Stimulated activated naive CD4-positive, alpha-beta T cell treated with Interleukin-2 at 50 U/mL for 16 hours (primary cell): ENCODE results near the gene CCDC167.

ENCODE experiments used
- DNase-seq: peaks from one replicate; lab custom pipeline; 2025; lab: John Stamatoyannopoulos, UW

CCDC167 gene

GRCh38 chr6:37489697-37490336 is 9.9 kb downstream of the CCDC167 start:
- DNase-seq: no peak

GRCh38 chr6:37488476-37488875 is 11.2 kb downstream of the CCDC167 start:
- peak; percentile 12 for DNase-seq

- DNase-seq: no peak
Measured at GRCh38 chr6:37487591-37488380, 11.9 kb downstream of the CCDC167 start.

DNA sequence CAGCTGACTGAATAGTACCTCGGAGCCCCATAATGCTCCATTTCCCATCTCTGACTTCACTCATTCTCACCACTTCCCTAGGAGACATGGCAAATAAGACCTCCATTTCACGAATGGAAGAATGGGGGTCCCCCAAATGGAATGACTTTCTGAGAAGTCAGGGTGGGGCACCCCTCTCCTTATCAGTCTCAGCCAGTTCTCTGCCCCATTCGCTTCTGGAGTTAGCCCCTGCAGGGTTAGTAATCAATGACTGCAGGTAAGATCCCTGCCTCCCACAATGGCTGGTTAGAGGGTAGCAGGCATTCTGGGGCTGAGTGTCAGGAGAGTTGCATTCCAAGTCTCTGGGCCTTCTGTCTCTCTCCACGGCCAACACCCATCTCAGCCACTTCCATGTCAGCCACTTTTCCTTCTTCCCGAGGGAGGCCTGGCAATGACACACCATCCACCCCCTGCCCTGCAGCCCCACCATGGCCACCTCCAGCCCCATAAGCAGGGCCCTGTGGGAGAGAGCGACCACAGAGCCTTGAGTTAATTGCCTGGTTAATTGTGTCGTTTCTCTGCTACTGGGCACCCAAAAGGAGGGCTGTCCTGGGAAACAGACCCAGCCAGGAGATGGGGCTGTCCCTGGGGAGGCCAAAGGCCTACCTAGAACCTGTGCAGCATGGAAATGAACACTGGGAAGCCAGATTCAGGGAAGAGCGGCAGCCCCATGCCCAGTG is 13.4 kb downstream of the CCDC167 start:
- DNase-seq: no peak

DNA sequence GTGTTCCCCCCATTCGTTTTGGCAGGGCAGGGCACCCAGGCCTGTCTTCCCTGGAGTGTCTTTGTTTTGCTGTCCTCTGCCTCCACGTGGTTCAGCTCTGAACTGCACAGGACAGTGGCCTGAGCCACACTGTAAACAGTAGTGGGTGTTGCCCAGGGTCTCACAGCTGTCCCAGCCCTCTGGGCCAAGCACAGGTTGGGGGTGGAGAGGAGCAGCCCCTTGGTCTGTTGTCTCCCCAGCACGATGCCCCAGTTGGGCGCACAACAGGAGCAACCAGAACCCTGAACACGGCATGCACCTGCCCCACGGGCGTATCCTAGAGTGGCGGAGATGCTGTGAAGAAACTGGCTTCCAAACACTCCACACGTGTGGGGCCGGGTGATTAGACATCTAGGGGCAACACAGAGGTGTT is 14.4 kb downstream of the CCDC167 start:
- no peak for DNase-seq

- no peak for DNase-seq
Measured at GRCh38 chr6:37484786-37485170, 14.9 kb downstream of the CCDC167 start.

DNA sequence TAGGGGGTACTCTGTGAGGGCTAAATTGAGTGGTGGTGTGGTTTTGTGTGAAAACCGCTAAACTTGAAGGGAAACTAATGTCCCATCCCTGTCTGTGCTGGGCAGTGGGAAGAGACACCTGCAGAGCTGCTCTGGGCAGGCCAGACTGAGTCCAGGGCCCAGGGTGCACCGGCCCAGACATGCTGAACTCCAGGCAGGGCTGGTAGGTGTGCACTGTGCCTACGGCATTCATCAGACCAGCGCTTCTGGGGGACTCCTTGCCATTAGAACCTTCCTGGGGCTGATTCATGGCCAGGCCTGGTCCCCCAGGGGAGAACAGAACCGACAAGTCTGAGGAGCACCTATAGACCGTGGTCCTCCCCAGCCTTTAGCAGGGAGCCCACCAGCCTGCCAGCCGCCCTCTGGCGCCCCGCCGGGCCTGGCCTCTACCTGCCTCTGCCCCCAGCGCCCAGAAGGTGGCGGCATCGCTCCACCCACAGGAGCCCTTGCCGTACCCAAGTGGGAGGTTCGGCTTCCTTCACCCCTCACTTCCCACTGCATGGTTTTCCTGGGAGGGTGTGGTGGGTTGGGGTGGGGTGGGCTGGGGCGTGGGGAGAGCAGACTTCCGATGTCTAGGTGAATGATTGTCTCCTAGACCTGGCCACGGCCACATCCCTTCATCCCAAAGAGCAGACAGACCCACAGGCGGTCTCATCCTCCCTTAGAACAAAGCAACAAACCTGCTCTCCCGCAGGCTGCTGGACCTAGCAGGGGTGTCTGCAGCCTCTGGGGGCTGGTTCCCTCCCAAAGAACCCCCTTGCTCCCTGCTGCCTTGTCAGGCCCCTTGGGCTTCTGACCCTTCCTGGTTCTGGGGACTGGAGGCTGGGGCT is 15.5 kb downstream of the CCDC167 start:
- peak; percentile 61 for DNase-seq

DNA sequence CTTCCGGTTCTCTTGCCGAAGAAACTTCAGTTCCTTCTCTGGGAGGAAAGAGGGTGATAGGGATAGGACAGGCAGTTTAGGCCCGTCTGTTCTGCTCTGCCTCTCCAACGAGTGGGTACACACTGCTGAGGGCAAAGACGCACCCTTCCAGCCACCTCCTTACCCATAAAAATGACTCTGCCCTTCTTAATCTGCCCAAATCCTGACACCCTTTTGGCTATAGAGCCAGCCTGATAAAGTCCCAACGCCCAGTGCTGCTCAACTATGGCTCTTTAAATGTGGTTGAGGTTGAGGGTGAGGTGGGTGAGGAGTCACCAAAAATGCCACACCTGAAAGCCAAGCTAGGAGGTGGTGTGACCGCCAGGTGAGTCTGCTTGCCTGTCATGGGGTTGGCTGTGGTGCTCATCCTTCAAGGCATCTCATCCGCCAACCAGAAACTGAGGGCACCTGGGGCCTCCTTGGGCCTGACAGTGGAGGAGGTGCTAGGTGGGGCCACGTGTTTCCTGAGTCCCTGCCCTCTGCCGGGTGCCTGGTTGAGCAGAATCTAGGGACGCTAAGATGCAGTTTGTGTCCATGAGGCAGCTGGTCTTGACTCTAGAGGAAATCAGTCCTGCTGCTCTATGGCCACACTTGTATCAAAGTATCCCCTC is 16.3 kb downstream of the CCDC167 start:
- no peak for DNase-seq

DNA sequence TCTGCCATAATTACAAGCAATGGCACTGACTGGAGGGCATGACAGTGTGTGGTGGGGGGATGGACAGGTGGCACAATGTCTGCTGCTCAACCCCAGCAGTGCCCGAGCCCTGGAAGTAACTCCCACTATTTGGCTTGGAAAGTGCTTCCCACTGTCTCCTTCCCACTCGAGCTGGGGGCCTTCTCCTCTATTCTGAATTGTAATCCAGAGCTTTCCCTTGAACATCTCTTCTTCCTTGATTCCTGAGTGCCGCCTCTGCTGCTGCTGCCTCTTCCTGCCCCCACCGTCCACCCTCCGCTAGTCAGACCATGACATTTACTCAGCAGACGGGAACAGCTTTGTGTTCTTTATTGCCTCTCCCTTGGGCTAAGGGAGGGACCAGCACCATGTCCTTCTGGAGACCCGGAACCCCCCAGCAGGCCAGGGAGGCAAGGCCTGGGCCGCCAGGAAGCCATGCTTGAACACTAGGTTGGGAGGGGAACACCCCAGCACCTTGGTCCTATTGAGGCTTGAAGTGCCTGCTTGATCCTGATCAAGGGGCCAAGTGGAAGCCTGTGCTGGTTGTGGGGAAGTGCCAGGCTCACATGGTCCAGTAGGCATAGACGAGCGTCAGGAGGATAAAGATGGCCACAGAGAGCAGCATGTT is 17.0 kb downstream of the CCDC167 start:
- no peak for DNase-seq

- DNase-seq: no peak
Measured at GRCh38 chr6:37481711-37482605, 17.7 kb downstream of the CCDC167 start.

DNA sequence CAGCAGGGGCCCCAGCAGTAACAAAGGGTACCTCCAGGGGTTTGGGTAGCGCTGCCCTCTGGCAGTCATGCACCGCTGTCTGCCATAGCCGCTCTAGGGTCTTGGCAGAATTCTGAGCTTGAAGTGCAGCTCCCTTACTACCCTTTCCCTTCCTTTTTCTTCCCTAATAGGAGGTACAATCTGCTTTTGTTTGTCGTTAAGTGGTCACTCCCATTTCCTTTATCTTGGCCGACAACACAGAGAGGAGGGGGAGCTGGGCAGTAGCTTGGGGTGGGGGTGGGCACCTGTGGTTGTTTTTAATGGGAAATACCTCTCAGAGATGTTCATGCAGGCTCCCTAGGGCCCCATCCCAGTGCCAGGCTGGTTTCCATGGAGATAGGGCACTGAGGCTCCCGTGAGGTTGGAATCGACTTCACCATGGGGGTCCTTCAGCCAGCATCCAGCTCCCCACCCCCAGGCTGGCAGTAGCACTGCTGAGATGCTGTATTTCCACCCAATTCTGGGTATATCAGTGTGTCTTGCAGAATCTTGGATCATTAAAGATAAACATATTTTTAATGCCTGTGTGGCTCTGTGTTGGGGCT is 18.6 kb downstream of the CCDC167 start:
- no peak for DNase-seq

GRCh38 chr6:37480118-37480736 is 19.5 kb downstream of the CCDC167 start:
- no peak for DNase-seq

DNA sequence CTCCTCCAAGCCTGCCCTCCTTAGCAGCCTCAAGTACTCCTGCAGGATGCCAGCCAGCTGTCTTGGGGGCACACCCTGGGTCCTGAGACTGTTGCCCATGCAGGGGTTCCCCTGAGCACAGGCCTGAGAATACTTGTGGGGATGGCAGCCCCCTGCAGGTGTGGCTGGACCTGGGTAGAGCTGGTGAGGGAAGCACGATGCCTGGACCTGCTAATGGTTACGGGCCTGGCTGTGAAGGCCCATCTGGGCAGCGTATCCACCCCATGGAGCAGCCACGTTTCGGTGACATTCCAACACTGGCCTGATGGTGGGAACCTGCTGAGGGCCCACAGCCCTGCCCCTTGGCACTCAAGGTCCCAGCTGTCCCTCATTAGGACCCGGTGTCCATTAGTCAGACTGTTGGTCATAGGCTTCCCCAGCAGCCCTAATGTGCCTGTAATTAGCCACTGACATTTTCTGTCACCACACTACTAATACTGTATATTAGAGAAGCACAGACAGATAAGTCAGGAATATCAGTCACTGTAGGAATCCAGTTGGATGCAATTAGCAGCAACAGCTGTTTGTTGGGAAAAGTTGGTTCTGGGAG is 20.3 kb downstream of the CCDC167 start:
- no peak for DNase-seq

- no peak for DNase-seq
Measured at GRCh38 chr6:37478827-37479226, 20.9 kb downstream of the CCDC167 start.

GRCh38 chr6:37477656-37478435 is 21.8 kb downstream of the CCDC167 start:
- DNase-seq: no peak

- no peak for DNase-seq
Measured at GRCh38 chr6:37477191-37477590, 22.5 kb downstream of the CCDC167 start.

DNA sequence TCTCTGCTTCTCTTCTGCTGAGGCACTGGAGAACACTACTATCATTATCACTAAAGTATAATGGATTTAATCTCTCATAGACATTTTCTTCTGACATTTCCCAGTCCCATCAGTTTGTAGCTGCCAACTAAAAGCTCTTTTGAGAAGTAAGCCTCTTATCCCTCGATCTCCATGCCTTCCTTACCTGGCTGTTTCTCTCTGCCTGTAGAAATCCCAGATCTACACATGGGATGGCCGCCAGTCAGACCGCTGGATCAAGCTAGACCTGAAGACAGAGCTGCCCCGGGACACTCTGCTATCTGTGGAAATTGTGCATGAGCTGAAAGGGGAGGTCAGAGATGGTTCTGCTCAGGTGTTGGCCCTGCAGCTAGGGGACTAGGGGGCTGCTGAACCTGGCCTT is 25.4 kb downstream of the CCDC167 start:
- no peak for DNase-seq
